GM13976 (cell line): ENCODE measurements around the gene FBXW7.

ENCODE experiments used
- DNase-seq: peaks from one replicate; pipeline ENCODE4 v3.0.0; 2012; ENCODE audit warnings: low spot score
- CTCF ChIP-seq: IDR thresholded peaks from 2 replicates; pipeline ENCODE4 v1.5.1; 2012; ENCODE audit warnings: borderline replicate concordance, mild to moderate bottlenecking; ENCODE audit not compliant: insufficient read depth; ENCODE audit errors: extremely low read depth, missing control alignments, control extremely low read depth
- in situ Hi-C: fragments of 300-500 bp; cut with MboI; formaldehyde crosslinking; loops from one replicate; pipeline ENCODE4 v1.12.0; 2022; ENCODE audit warnings: low sequenced_read_pairs, mixed read lengths, inconsistent platforms; ENCODE audit not compliant: unreplicated experiment

Gene FBXW7

DNA sequence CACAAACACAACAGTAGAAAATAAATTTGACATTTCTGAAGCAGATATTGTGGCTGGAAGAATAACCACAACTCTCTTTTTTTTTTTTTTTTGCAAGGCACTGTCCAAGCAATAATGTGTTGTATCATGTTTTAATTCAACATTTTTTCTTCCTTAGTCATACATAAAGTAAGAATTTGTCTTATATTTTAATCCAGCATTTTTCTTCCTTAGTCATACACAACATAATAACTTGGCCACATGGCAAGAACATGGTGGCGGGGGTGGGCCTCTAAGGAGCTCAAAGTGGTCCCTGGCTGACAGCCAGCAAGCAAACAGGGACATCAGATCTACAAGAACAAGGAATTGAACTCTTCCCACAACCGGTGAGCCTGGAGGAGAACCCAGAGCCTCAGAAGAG is 20.2 kb downstream of the FBXW7 start:
- no peak for DNase-seq
- TF ChIP-seq CTCF, result no peak
- in situ Hi-C loops, result no loop called here

- no peak for DNase-seq
- TF ChIP-seq CTCF, result no peak
- in situ Hi-C loops, result no loop called here
Measured at GRCh38 chr4:152514356-152514755, 21.5 kb downstream of the FBXW7 start.

DNA sequence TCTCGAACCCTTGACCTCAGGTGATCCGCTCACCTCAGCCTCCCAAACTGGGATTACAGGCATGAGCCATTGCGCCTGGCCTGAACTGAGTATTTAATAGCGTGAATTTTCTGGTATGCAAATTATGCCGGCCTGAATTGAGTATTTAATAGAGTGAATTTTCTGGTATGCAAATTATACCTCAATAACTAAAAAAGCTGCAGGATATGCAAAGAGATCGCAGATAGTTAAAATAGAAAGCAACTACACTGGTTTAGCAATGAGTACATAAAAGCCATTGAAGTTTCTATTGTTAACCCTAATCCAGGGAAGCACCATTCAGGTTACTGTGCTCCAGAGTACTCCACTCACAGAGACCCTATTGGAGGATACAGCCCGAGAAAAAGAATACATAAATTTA is 22.8 kb downstream of the FBXW7 start:
- no peak for TF ChIP-seq CTCF
- in situ Hi-C loops, result no loop called here
- no peak for DNase-seq

DNA sequence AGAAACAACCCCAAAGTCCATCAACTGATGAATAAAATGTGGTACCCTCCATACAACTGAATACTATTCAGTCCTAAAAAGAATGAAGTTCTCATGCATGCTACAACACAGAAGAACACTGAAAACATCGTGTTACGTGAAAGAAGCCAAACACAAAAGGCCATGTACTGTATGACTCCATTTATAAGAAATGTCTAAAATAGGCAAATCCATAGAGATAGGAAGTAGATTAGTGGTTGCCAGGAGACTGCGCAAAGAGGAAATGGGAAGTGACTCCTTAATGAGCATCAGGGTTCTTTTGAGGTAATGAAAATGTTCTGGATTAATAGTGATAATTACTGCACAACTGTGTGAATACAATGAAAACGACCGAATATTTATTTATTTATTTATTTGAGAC is 23.4 kb downstream of the FBXW7 start:
- DNase-seq, result no peak
- TF ChIP-seq CTCF, result no peak
- in situ Hi-C loops, result no loop called here

GRCh38 chr4:152510349-152511147 is 25.3 kb downstream of the FBXW7 start:
- DNase-seq, result no peak
- in situ Hi-C loops, result no loop called here
- no peak for TF ChIP-seq CTCF

DNA sequence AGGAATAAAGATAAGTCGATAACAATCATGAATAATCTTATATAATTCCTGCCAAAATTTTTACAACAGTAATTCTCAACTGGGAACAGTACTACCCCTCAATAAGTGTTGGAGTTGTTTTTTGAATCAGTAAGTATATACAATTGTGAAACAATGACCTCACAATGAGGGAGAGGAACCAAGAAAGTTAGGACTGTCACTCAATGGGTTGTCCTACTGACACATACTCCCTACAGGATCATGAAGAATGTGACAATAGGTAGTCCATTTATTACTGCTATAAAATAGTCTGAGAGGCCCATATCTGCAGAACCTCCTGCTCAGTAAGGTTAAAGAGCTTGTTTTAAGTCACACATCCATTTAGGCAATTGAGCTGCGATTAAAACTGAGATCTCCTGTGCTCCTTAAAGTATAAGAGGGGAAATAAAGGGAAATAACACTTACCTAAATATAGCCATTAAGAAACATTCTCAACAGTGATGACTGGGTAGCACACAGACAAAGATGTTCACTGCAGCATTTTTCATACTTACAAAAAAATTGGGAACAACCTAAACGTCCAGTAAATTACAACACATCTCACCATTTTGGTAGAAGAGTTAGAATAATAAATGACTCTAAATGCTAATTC is 26.2 kb downstream of the FBXW7 start:
- DNase-seq, result no peak
- no peak for TF ChIP-seq CTCF
- in situ Hi-C loops, result no loop called here
